HG03520 (cell line): Measurements from ENCODE around the gene SHLD2.
"Not testable (repeated sequence)": the region's sequence is repeated elsewhere in the genome, so short reads cannot be mapped to it uniquely, and the experiment has no call there.

Experiments
- ATAC-seq: cut with Tn5 transposase; IDR thresholded peaks from one replicate; pipeline ENCODE4 v1.9.1; 2021; ENCODE audit warnings: mild to moderate bottlenecking, moderate library complexity; ENCODE audit not compliant: unreplicated experiment

SHLD2 gene

GRCh38 chr10:87084291-87084782, 10.7 kb upstream of the SHLD2 start:
- ATAC-seq, result peak; percentile 72

DNA sequence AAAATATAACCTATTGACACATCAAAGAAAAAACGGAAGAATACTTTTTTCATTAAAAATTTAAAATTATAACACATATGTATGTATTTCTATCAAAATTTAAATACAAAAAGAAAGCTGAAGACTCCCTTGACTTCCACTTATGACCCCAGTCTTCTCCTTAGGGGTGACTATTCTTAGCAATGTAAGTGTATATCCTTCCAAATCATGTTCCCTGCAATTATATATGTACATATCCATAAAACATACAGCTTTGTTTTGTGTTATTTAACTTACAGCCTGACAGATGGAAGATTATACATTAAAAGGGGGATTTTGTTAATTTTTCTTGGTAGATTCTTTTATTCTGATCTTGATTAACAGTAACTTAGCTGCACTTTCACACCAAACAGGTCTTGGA, 9.5 kb upstream of the SHLD2 start:
- no peak for ATAC-seq

- ATAC-seq, result no peak
Observed at GRCh38 chr10:87089746-87090145, 5.3 kb upstream of the SHLD2 start.

DNA sequence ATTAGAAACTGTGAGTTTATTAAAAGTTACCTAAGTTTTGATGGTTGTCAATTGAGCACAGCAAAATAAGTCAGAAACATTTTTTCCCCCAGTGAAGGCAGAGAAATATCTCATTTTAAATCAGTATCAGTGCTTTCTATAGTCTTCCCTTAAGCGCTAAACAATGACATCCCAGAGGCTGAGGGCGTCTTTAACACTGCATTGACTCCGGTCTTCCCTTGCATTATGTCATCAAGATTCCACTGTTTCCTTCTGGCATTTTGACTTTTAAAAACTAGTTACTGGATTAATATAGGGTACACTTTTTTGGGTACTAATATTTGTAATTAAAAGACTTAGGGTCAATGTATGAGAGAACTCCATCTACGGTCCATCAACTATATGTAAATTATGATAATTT, 4.2 kb upstream of the SHLD2 start:
- ATAC-seq, result no peak

GRCh38 chr10:87092376-87092860, 2.6 kb upstream of the SHLD2 start:
- ATAC-seq, result no peak

DNA sequence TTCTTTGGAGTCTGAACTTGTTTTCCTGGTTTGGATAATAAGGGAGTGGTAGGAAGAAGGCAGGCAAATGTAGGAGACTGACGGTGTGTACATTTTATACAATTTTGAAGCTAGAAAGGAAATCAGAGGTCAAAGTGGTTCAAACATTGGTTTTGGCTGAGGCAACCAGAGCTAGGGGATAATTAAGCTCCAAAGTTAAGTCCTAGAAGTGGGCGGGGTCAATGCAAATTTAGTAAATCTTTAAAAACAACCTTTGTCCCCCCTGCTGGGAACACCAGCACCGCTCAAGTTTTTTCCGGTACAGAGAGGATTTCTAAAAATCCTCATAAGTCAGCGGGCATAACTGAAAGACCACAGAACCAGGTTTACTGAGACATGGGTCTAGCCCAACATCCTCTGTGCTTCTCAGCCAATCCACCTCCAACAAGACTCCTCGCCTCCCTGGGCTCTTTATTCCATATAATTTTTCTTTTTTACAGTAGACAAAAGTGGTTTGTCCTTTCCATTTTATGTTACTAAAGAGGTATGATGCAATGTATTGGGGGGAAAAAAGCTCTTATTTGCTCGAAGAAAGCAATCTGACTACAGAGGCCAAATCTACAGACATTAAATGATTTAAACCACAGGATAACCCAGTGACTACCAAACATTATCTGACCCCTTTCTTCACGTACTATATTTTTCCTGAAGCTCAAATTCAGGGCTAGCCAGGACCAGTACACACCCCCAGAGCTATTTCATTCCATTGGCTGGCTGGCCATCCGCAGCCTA, 2.0 kb upstream of the SHLD2 start:
- ATAC-seq, result no peak

DNA sequence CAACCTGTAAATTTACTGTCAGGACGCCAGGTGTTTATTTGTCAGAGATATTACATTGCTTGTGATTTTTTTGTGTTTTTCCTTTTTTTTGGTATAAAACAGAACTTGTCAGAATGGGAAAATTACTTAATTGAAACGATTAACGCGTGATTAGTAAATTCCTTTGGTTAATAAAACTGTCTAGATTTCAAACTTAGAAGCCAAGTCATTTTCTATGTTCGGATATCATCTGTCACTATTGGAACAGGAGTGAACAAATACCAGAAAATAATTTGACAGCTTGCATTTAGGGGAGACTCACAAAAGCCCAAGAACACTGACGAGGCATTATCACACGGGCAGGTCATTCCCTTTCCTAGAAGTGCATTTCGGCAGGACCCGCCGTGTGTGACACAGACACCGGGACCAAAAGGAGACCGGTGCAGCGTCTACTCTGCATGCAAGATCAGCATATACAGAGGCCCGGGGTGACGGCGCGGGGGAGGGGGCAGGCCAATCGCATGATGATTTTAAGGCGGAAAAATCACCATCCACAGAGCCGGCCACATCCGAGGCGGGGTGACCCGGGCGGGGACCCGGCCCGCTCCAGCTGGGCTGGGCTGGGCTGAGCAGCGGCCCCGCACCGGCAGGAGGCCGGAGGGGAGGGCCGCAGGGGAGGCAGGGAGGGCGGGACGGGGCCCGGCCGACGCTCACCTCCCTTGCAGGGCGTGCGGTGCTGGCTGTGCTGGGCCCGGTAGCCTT, 1.2 kb upstream of the SHLD2 start:
- peak; percentile 22 for ATAC-seq

GRCh38 chr10:87095236-87095945, 385 bp downstream of the SHLD2 start:
- peak; percentile 47 for ATAC-seq

- no peak for ATAC-seq
Observed at GRCh38 chr10:87101996-87102395, 7.0 kb downstream of the SHLD2 start.

- ATAC-seq, result not testable (repeated sequence)
Observed at GRCh38 chr10:87104727-87105126, 9.7 kb downstream of the SHLD2 start.

DNA sequence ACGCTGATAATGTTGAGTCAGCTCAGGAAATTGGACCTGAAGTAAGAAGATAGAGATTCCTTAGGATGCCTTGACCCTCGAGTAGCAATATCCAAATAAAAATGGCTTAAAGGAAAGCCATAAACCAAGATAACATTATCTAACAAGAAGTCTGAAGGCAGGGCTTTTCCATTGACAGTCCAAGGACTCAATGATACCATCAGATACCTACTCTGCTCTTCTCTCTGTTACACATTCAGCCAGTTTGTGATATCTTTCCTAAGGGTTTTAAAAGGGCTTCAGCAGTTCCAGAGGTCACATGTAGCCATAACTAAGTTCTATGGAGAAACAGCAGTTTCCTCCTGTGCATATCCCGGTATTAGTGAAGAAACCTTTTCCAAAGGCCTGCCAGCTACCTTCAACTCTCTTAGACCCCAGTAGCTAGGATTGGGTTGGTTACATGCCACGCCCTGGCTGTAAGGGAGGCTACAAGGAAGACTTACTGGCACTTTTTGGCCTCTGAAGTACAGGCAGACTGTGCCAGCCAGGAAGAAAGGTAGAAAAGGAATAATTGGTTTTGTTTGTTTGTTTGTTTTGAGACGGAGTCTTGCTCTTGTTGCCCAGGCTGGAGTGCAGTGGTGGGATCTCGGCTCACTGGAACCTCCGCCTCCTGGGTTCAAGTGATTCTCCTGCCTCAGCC, 10.6 kb downstream of the SHLD2 start:
- ATAC-seq, result no peak

- not testable (repeated sequence) for ATAC-seq
Observed at GRCh38 chr10:87118122-87118521, 23.1 kb downstream of the SHLD2 start.

GRCh38 chr10:87119029-87119428, 24.0 kb downstream of the SHLD2 start:
- ATAC-seq, result not testable (repeated sequence)

- not testable (repeated sequence) for ATAC-seq
Observed at GRCh38 chr10:87123351-87123750, 28.3 kb downstream of the SHLD2 start.

DNA sequence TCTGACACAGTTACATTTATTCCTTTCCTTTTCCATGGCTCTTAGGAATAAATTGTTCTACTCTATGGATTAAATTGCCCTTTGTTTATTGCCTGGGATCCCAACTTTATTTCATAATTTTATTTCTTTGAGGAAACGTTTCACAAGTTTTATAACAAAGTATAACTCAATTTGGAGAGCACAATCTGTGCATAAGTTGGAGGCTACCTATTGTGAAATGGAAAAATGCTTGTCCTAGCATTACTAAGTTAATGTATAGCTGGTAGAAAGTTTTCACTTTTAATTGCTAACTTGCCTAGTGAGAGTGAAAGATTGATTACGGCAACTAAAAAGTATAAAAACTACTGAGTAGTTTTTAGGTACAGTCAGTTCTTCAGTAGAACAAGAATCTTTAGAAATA, 32.0 kb downstream of the SHLD2 start:
- not testable (repeated sequence) for ATAC-seq

DNA sequence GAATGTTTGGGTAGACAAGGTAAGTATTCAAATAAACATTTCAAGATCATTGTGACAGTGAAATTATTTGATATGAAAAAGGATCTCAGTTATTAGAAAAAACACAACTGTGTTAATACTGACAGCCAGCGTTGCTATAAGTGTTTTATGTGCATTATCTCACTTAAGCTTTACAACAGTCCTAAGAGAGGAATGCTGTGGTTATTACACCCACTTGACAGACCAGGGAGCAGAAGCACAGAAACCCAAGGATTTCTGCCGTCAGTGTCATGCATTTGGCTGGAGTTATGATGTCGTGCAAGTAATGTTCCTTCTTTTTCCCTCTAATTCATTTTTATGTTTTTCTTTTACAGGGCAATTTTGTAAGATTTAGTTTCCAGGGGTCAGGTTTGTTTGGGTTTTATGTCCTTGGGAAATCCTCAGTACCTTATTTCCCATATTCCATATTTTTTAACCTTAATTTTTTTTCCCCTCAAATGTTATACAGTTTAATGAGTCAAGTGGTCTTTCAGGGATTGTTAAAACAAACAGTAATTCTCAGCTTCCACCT, 32.7 kb downstream of the SHLD2 start:
- not testable (repeated sequence) for ATAC-seq

DNA sequence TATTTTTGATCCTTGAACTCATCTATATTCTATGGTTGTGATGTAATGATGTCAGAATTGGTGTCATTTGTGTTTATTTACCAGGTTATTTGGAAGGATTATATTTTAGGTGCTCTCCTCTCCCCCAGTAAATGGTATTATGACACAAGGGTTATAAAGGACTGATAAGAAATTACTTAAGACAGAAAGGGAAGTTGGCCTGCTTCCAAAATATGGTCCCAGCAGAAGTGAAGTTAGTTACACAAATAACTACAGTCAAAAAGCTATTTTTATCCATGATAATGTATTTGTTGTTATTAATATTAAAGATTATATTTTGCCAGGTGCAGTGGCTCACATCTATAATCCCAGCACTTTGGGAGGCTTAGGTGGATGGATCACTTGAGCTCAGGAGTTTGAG, 37.2 kb downstream of the SHLD2 start:
- ATAC-seq, result not testable (repeated sequence)

GRCh38 chr10:87133936-87134335, 38.9 kb downstream of the SHLD2 start:
- ATAC-seq, result not testable (repeated sequence)

DNA sequence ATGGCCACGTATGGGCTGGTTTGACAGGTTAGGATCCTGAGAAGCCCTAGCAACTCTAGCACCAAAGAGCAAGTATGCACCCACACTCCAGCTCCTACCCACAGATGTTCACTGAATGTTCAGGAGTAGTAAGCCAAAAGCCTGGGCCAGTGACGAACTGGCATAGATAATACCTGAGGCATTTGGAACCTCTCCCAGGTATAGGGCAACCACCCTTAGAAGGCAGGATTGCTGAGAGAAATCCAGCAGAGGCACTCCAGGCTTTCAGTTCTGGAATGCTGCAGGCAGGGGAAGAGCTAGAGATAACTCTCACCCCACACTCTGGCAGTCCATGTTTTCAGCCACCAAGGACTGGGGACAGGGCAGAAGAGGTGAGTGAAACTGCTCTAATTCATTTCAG, 39.4 kb downstream of the SHLD2 start:
- ATAC-seq, result not testable (repeated sequence)

- ATAC-seq, result not testable (repeated sequence)
Observed at GRCh38 chr10:87137478-87137877, 42.5 kb downstream of the SHLD2 start.
